ENCODE data around the gene KLHL30. TPM values are rescaled to one million over a fixed set of nuclear protein-coding genes. Genes with fewer than 3 reads are reported as not detected.

The KLHL30 gene
- total RNA-seq, 1 donor: under 0.01 TPM

DNA sequence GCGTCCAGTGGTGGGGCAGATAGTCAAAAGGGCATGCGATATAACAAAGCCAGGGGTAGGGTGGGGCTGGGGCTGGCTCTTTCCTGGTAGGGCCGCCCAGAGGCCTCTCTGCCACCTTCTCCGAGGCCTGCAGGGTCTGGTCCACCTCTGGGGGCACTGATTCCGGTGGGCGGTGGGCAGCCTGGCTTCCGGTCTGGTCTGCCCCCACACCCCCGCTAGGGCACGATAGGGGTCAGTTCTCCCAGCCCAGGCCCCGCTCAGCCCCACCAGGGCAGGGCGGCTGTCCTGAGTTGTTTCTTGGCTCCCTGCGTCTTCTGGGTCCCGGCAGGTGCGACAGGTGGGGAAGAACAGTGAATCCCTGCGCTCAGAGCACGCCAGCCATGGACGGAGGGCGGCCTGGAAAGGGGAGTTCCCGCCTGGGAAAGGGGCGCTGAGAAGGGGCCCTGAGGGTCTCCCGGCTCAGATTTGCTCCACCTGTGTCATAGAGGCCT, 19.6 kb downstream of the KLHL30 start:
- Histone ChIP-seq H4K20me1 (ENCODE audit: insufficient read depth, low read length) (no peaks in the 10 kb centered on the region), H3K27ac (ENCODE audit: low read depth, low read length) (no peak overlapping the region), H3K79me2 (ENCODE audit: insufficient read depth, low read length) (no peaks in the 10 kb centered on the region), H3K27me3 (ENCODE audit: insufficient read depth, low read length) (peaks cover 1% of the 10 kb centered on the region), H2AFZ (ENCODE audit: low read length) (no peak overlapping the region), H3K36me3 (ENCODE audit: insufficient read depth, low read length) (no peaks in the 10 kb centered on the region), H3K4me3 (ENCODE audit: insufficient read depth, low read length) (no peak overlapping the region), H3K9me3 (ENCODE audit: low read depth, low read length) (no peaks in the 10 kb centered on the region), H3K4me2 (ENCODE audit: insufficient read depth, low read length) (peak overlapping the region; percentile 39), H3K4me1 (ENCODE audit: insufficient read depth, low read length) (no peaks in the 10 kb centered on the region)
- peak; percentile 83 for DNase-seq (ENCODE audit: insufficient read length, low spot score, missing footprints)
- TF ChIP-seq CTCF (IDR thresholded peaks at IDR 0.05; ENCODE audit: extremely low read depth, low read depth, low read length): no peak

DNA sequence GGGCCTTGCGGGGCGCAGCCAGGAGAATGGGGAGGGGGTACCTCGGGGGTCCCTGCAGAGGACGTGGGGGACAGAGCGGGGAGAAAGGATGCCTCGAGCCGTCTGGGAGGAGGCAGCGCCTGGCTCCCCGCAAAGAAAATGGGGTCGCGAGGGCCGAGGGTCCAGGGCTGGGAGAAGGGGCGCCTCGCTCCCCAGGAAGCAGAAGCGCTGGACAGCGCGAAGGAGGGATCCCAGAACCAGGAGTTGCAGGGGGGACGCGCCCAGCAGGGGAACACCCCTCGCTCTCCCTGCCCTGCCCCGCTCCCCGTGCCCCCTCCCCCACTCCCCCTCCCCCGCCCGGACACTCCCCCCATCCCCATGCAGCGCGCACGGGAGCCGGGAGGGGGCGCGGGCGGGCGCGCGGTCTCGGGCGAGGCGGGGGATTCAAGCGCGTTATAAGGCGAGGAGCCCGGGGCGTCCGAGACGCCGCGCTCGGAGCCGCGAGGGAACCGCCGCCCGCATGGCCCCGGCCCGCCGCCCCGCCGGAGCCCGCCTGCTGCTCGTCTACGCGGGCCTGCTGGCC, 20.1 kb downstream of the KLHL30 start, which contains the start of gene ERFE:
Gene ERFE (plus strand): TSS at position 462 of the 562 bp plus-strand sequence. CDS start 38 bp downstream, at position 500.
- H3K4me2 ChIP-seq (ENCODE audit: insufficient read depth, low read length): peak within 1 kb of the TSS; percentile 78
- H4K20me1 ChIP-seq (ENCODE audit: insufficient read depth, low read length): no peaks in the 10 kb centered on the region
- H3K27me3 ChIP-seq (ENCODE audit: insufficient read depth, low read length): peaks cover 6% of the 10 kb centered on the region
- peak within 1 kb of the TSS; percentile 41 for H2AFZ ChIP-seq (ENCODE audit: low read length)
- no peaks in the 10 kb centered on the region for H3K79me2 ChIP-seq (ENCODE audit: insufficient read depth, low read length)
- DNase-seq (ENCODE audit: insufficient read length, low spot score, missing footprints): peak; percentile 98
- peaks cover 4% of the 10 kb centered on the region for H3K4me1 ChIP-seq (ENCODE audit: insufficient read depth, low read length)
- no peak for TF ChIP-seq CTCF (IDR thresholded peaks at IDR 0.05; ENCODE audit: extremely low read depth, low read depth, low read length)
- no peaks in the 10 kb centered on the region for H3K36me3 ChIP-seq (ENCODE audit: insufficient read depth, low read length)
- H3K9me3 ChIP-seq (ENCODE audit: low read depth, low read length): no peaks in the 10 kb centered on the region
- peak within 1 kb of the TSS; percentile 58 for H3K4me3 ChIP-seq (ENCODE audit: insufficient read depth, low read length)
- H3K27ac ChIP-seq (ENCODE audit: low read depth, low read length): no peak within 1 kb of the TSS

DNA sequence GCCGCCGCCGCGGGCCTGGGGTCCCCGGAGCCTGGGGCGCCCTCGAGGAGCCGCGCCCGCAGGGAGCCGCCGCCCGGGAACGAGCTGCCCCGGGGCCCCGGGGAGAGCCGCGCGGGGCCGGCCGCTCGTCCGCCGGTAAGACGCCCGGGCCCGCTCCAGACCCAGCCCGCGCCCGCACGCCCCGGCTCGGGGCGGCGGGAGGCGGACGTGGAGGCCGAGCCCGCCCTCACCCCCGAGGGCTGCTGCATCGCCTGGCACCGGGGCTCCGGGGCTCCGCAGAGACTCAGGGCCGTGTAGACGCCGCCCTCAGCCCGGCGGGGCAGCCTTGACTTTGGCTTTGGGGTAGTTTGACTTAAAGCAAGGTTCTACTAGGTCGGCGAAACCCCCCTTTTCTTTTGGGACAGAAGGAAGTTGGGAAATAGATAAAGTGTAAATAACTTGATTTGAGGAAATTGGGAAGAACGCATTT, 20.6 kb downstream of the KLHL30 start:
- Histone ChIP-seq H3K36me3 (ENCODE audit: insufficient read depth, low read length) (no peaks in the 10 kb centered on the region), H3K4me2 (ENCODE audit: insufficient read depth, low read length) (peak overlapping the region; percentile 78), H3K27ac (ENCODE audit: low read depth, low read length) (no peak overlapping the region), H3K79me2 (ENCODE audit: insufficient read depth, low read length) (no peaks in the 10 kb centered on the region), H3K4me3 (ENCODE audit: insufficient read depth, low read length) (peak overlapping the region; percentile 58), H4K20me1 (ENCODE audit: insufficient read depth, low read length) (no peaks in the 10 kb centered on the region), H3K9me3 (ENCODE audit: low read depth, low read length) (no peaks in the 10 kb centered on the region), H3K27me3 (ENCODE audit: insufficient read depth, low read length) (peaks cover 6% of the 10 kb centered on the region), H3K4me1 (ENCODE audit: insufficient read depth, low read length) (peaks cover 4% of the 10 kb centered on the region), H2AFZ (ENCODE audit: low read length) (peak overlapping the region; percentile 41)
- TF ChIP-seq CTCF (IDR thresholded peaks at IDR 0.05; ENCODE audit: extremely low read depth, low read depth, low read length): no peak
- DNase-seq (ENCODE audit: insufficient read length, low spot score, missing footprints): peak; percentile 92

- no peaks in the 10 kb centered on the region for H3K9me3 ChIP-seq (ENCODE audit: low read depth, low read length)
- peaks cover 6% of the 10 kb centered on the region for H3K27me3 ChIP-seq (ENCODE audit: insufficient read depth, low read length)
- peak; percentile 60 for DNase-seq (ENCODE audit: insufficient read length, low spot score, missing footprints)
- no peaks in the 10 kb centered on the region for H4K20me1 ChIP-seq (ENCODE audit: insufficient read depth, low read length)
- no peaks in the 10 kb centered on the region for H3K36me3 ChIP-seq (ENCODE audit: insufficient read depth, low read length)
- H3K79me2 ChIP-seq (ENCODE audit: insufficient read depth, low read length): no peaks in the 10 kb centered on the region
- H3K4me2 ChIP-seq (ENCODE audit: insufficient read depth, low read length): peak overlapping the region; percentile 78
- H3K27ac ChIP-seq (ENCODE audit: low read depth, low read length): no peak overlapping the region
- no peak overlapping the region for H2AFZ ChIP-seq (ENCODE audit: low read length)
- H3K4me1 ChIP-seq (ENCODE audit: insufficient read depth, low read length): peaks cover 4% of the 10 kb centered on the region
- no peak for TF ChIP-seq CTCF (IDR thresholded peaks at IDR 0.05; ENCODE audit: extremely low read depth, low read depth, low read length)
- H3K4me3 ChIP-seq (ENCODE audit: insufficient read depth, low read length): peak overlapping the region; percentile 58
Observed at GRCh38 chr2:238159661-238160205, 21.3 kb downstream of the KLHL30 start.
